ENCODE data around the gene TMEM255A. TPM values are rescaled to one million over a fixed set of nuclear protein-coding genes. Genes with fewer than 3 reads are reported as not detected.

TMEM255A gene
- total RNA-seq, 2 experiments from 2014 or later, result not detected

- TF ChIP-seq CTCF (IDR thresholded peaks at IDR 0.05), result no peak
- CTCF ChIA-PET, result interaction anchor here (1.0 kb wide), 1 partner anchor 54 kb away, joined by 3 read pairs; no protein-coding TSS in a partner anchor
- Mint-ChIP-seq H3K36me3 (ENCODE audit: low read depth) (no peaks in the 10 kb centered on the region), H3K4me1 (ENCODE audit: low read depth) (peaks cover 28% of the 10 kb centered on the region), H3K9me3 (no peaks in the 10 kb centered on the region), H3K27ac (no peak overlapping the region), H3K4me3 (no peak overlapping the region), H3K27me3 (peaks cover 17% of the 10 kb centered on the region)
- no peaks in the 10 kb centered on the region for H3K9me3 ChIP-seq (ENCODE audit: control insufficient read depth in 1 of 2, insufficient read depth in 1 of 2, low read length in 2 of 2)
- peaks cover 4 to 7% of the 10 kb centered on the region in 2 experiments for H3K27me3 ChIP-seq (ENCODE audit: control insufficient read depth in 1 of 2, insufficient read depth in 2 of 2, low read length in 2 of 2)
- POLR2A ChIA-PET, result no interaction called here
- ATAC-seq (ENCODE audit: poor library complexity) (no peak), DNase-seq (peak in 1 of 14 experiments; percentile 4)
- H3K27ac ChIP-seq (ENCODE audit: low read depth in 1 of 2, low read length in 2 of 2), result no peak overlapping the region
- H3K4me1 ChIP-seq (ENCODE audit: insufficient read depth, low read length), result peaks cover 23% of the 10 kb centered on the region
- no peak overlapping the region for H3K4me3 ChIP-seq (ENCODE audit: low read length)
- intact Hi-C loops (cut with DNase I, micrococcal nuclease), result no loop called here
- no peaks in the 10 kb centered on the region for H3K36me3 ChIP-seq (ENCODE audit: insufficient read depth, low read length)
These were observed 7.0 kb downstream of the TMEM255A start for GRCh38 chrX:120304256-120304655.

- Histone ChIP-seq H3K27ac (ENCODE audit: low read depth in 1 of 2, low read length in 2 of 2) (no peak overlapping the region), H3K36me3 (ENCODE audit: insufficient read depth, low read length) (no peaks in the 10 kb centered on the region), H3K9me3 (ENCODE audit: control insufficient read depth in 1 of 2, insufficient read depth in 1 of 2, low read length in 2 of 2) (no peaks in the 10 kb centered on the region), H3K27me3 (ENCODE audit: control insufficient read depth in 1 of 2, insufficient read depth in 2 of 2, low read length in 2 of 2) (no peaks in the 10 kb centered on the region), H3K4me1 (ENCODE audit: insufficient read depth, low read length) (peaks cover 13% of the 10 kb centered on the region), H3K4me3 (ENCODE audit: low read length) (peak overlapping the region; percentile 10)
- peaks cover 22% of the 10 kb centered on the region for H3K4me1 Mint-ChIP-seq (ENCODE audit: low read depth)
- ChIA-PET CTCF (no interaction called here), POLR2A (interaction anchor here (1.8 to 2.0 kb wide), 2 partner anchors 33 to 51 kb away, joined by 6 to 10 read pairs; partner anchors contain the start of gene ZBTB33)
- intact Hi-C loops (cut with DNase I, micrococcal nuclease), result no loop called here
- H3K4me3 Mint-ChIP-seq, result no peak overlapping the region
- no peak overlapping the region for H3K27ac Mint-ChIP-seq
- no peaks in the 10 kb centered on the region for H3K36me3 Mint-ChIP-seq (ENCODE audit: low read depth)
- TF ChIP-seq CTCF (IDR thresholded peaks at IDR 0.05), result no peak
- DNase-seq (peak in 12 of 14 experiments; percentile 17 to 86 (median 34)), ATAC-seq (ENCODE audit: poor library complexity) (peak; percentile 95)
- no peaks in the 10 kb centered on the region for H3K9me3 Mint-ChIP-seq
- peaks cover 6% of the 10 kb centered on the region for H3K27me3 Mint-ChIP-seq
These were observed 8.8 kb downstream of the TMEM255A start for GRCh38 chrX:120302434-120302833.

DNA sequence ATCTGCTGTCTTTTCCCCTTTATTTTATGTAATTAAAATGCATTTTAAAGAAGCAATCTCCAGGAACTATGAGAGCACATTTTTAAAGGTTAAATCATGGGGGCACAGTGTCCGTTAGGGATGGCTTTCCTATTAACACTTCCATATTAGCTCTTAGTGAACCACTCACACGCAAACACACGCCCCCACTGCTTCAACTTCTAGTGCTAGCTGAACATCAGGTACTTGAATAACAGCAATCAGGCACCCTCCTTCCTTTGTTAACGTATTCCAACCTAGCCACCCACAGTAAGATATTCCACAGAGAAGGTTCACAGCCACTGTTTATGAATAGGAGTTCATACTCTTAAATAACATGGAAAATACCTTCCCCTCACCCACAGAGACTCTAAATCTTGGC is 9.3 kb downstream of the TMEM255A start:
- Histone ChIP-seq H3K4me1 (ENCODE audit: insufficient read depth, low read length) (peaks cover 13% of the 10 kb centered on the region), H3K36me3 (ENCODE audit: insufficient read depth, low read length) (no peaks in the 10 kb centered on the region), H3K27me3 (ENCODE audit: control insufficient read depth in 1 of 2, insufficient read depth in 2 of 2, low read length in 2 of 2) (no peaks in the 10 kb centered on the region), H3K4me3 (ENCODE audit: low read length) (no peak overlapping the region), H3K9me3 (ENCODE audit: control insufficient read depth in 1 of 2, insufficient read depth in 1 of 2, low read length in 2 of 2) (no peaks in the 10 kb centered on the region), H3K27ac (ENCODE audit: low read depth in 1 of 2, low read length in 2 of 2) (no peak overlapping the region)
- no peak for TF ChIP-seq CTCF (IDR thresholded peaks at IDR 0.05)
- Mint-ChIP-seq H3K9me3 (no peaks in the 10 kb centered on the region), H3K4me1 (ENCODE audit: low read depth) (peaks cover 20% of the 10 kb centered on the region), H3K27ac (no peak overlapping the region), H3K36me3 (ENCODE audit: low read depth) (no peaks in the 10 kb centered on the region), H3K27me3 (peaks cover 4% of the 10 kb centered on the region), H3K4me3 (no peak overlapping the region)
- POLR2A ChIA-PET, result interaction anchor here (1.8 to 2.0 kb wide), 2 partner anchors 33 to 51 kb away, joined by 6 to 10 read pairs; partner anchors contain the start of gene ZBTB33
- intact Hi-C loops (cut with DNase I, micrococcal nuclease), result no loop called here
- DNase-seq, result no peak
- CTCF ChIA-PET, result interaction anchor here (1.2 to 1.4 kb wide), 2 partner anchors 10 to 51 kb away, joined by 3 to 4 read pairs; partner anchors contain the start of gene ZBTB33
- ATAC-seq (ENCODE audit: poor library complexity), result no peak
